Upper lobe of left lung (tissue), 6 donors: ENCODE results near the gene CDKAL1. TPM values are rescaled to one million over a fixed set of nuclear protein-coding genes. Genes with fewer than 3 reads are reported as not detected.
"Not testable (repeated sequence)": the region's sequence is repeated elsewhere in the genome, so short reads cannot be mapped to it uniquely, and the experiment has no call there.

ENCODE experiments used
- ATAC-seq, 2 donors: fragments of 200-7000 bp; cut with Tn5 transposase; one replicate each; pipeline ENCODE4 v1.9.1; 2022; ENCODE audit warnings: mild to moderate bottlenecking in 2 of 2, moderate library complexity in 2 of 2; ENCODE audit not compliant: low FRiP score in 2 of 2
- DNase-seq, 2 donors: peaks; one replicate each; pipeline ENCODE4 v3.0.0-alpha.2; 2019 to 2020
- H3K27ac ChIP-seq, 4 donors: fragments of 200-600 bp; sonication (generic); one replicate each; pipeline ENCODE4 v1.5.1; 2016 to 2019
- H3K27me3 ChIP-seq, 4 donors: fragments of 200-600 bp; sonication (generic); one replicate each; pipeline ENCODE4 v1.5.1; 2017 to 2019
- H3K36me3 ChIP-seq, 4 donors: fragments of 200-600 bp; sonication (generic); one replicate each; pipeline ENCODE4 v1.5.1; 2016 to 2019
- H3K4me1 ChIP-seq, 4 donors: fragments of 200-600 bp; sonication (generic); one replicate each; pipeline ENCODE4 v1.5.1; 2018 to 2019
- H3K4me3 ChIP-seq, 4 donors: fragments of 200-600 bp; sonication (generic); one replicate each; pipeline ENCODE4 v1.5.1; 2017 to 2019; ENCODE audit warnings: mild to moderate bottlenecking in 2 of 4, moderate library complexity in 1 of 4
- H3K9me3 ChIP-seq, 4 donors: fragments of 200-600 bp; sonication (generic); one replicate each; pipeline ENCODE4 v1.5.1; 2018 to 2019
- CTCF ChIP-seq, 6 experiments: fragments of 450-650 bp in 4 of 6; fragments of 200-600 bp in 2 of 6; sonication (generic) in 2 of 6; IDR thresholded peaks; one replicate each; pipeline ENCODE4 v1.5.1; 2016 to 2019; ENCODE audit warnings: antibody characterized with exemption in 6 of 6
- EP300 ChIP-seq, 4 donors: sonication (generic); formaldehyde crosslinking; IDR thresholded peaks; one replicate each; pipeline ENCODE4 v1.5.1; 2017; ENCODE audit warnings: antibody characterized with exemption in 4 of 4, control low read depth in 2 of 4
- POLR2A ChIP-seq, 4 donors: fragments of 450-650 bp; IDR thresholded peaks; one replicate each; pipeline ENCODE4 v1.5.1; 2016 to 2017; ENCODE audit warnings: antibody characterized with exemption in 4 of 4, mild to moderate bottlenecking in 2 of 4
- POLR2AphosphoS5 ChIP-seq, 2 donors: sonication (generic); formaldehyde crosslinking; IDR thresholded peaks; one replicate each; pipeline ENCODE4 v1.5.1; 2017; ENCODE audit warnings: antibody characterized with exemption in 2 of 2
- WGBS, 2 donors: methylation state at CpG; one replicate each; pipeline ENCODE4 v1.1.5; 2017 to 2018; 5-methylcytosine and 5-hydroxymethylcytosine counted together
- total RNA-seq, 6 donors: library from RNA; depleted of rRNA in 4 of 6; stranded (reverse); fragments of >200 nt in 4 of 6; gene quantifications; one replicate each; pipeline versions ENCODE4 v1.1.0 to v1.2.1, GENCODE V29; 2016 to 2021
- donor health status: DM: no; HTN: no; CAD: no; lungs with moderate emphysema.
- donor health status: DM: no; HTN: yes; CAD: no; lungs with severe emphysema.

CDKAL1 gene
- total RNA-seq, 6 donors from 2014 or later: 9.4 to 22.6 (median 13.8) TPM

DNA sequence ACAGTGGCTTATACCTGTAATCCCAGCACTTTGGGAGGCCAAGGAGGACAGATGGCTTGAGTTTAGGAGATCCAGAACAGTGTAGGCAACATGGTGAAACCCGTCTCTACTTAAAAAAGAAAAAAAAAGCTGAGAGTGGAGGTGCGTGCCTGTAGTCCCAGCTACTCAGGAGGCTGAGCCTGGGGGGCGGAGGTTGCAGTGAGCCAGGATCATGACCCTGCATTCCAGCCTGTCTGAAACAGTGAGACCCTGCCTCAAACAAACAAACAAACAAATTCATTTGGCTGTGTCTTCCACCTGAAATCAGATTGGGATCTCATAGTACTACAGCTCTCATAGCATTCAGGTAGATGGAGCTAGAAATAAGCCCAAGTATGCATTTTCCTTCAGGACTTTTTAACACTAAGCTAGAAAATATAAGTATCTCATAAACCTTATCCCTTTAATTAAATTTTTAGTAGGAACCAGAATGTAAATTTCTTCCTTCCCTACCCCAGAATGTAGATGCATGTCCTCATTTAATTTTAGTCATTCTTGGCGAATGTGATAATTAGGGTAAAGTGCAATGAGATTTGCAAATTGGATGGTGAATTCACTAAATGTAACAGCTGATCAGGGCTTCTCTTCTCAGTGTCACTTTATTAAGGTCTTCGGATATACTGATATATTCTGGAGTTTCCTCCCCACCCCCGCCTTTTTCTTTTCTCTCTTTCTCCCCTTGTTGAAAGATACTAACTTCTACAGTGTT is 190.4 kb downstream of the CDKAL1 start:
- no peaks in the 10 kb centered on the region for H3K4me1 ChIP-seq
- H3K9me3 ChIP-seq: no peaks in the 10 kb centered on the region
- no peak for TF ChIP-seq POLR2AphosphoS5 (IDR thresholded peaks at IDR 0.05)
- no peak for TF ChIP-seq EP300 (IDR thresholded peaks at IDR 0.05)
- no peak for TF ChIP-seq POLR2A (IDR thresholded peaks at IDR 0.05)
- TF ChIP-seq CTCF (IDR thresholded peaks at IDR 0.05): no peak
- no peaks in the 10 kb centered on the region for H3K36me3 ChIP-seq
- no peak overlapping the region for H3K27ac ChIP-seq
- no peaks in the 10 kb centered on the region for H3K27me3 ChIP-seq
- ATAC-seq: no peak
- no peak for DNase-seq
- no peak overlapping the region for H3K4me3 ChIP-seq
- WGBS, 2 donors: 89 to 95% methylated on average over 6 of the region's 6 CpGs

DNA sequence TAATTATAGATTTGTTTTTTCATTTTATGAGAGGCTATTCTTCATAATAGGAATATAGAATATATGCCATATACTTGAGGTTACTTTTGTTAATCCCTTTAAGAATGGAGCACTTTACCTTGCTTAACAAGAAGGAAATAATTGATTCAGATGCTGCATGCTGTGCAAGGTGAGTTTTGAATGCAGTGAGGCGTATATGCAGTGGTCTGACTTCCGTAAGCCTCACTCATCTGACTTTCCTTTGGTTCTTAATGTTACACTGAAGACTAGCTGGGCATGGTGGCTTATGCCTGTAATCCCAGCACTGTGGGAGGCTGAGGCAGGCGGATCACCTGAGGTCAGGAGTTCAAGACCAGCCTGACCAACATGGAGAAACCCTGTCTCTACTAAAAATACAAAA is 191.0 kb downstream of the CDKAL1 start:
- not testable (repeated sequence) for H3K9me3 ChIP-seq, H3K4me3 ChIP-seq, H3K36me3 ChIP-seq, H3K4me1 ChIP-seq, ATAC-seq, H3K27me3 ChIP-seq, H3K27ac ChIP-seq, DNase-seq
- 96 to 100% methylated on average over 3 of the region's 3 CpGs for WGBS, 2 donors

GRCh38 chr6:20729086-20729485 is 194.8 kb downstream of the CDKAL1 start:
- ATAC-seq (no peak), DNase-seq (no peak)
- Histone ChIP-seq H3K27ac (no peak overlapping the region), H3K27me3 (no peaks in the 10 kb centered on the region), H3K4me3 (no peak overlapping the region), H3K36me3 (no peaks in the 10 kb centered on the region), H3K4me1 (no peaks in the 10 kb centered on the region), H3K9me3 (no peaks in the 10 kb centered on the region)
- WGBS, 2 donors: 89 to 91% methylated on average over 1 of the region's 1 CpG
- no peak for TF ChIP-seq POLR2A (IDR thresholded peaks at IDR 0.05)
- TF ChIP-seq CTCF (IDR thresholded peaks at IDR 0.05): no peak
- TF ChIP-seq POLR2AphosphoS5 (IDR thresholded peaks at IDR 0.05): no peak
- TF ChIP-seq EP300 (IDR thresholded peaks at IDR 0.05): no peak

GRCh38 chr6:20732362-20732761 is 198.1 kb downstream of the CDKAL1 start:
- H3K27me3 ChIP-seq, H3K27ac ChIP-seq, DNase-seq, H3K36me3 ChIP-seq, H3K4me3 ChIP-seq, ATAC-seq, H3K4me1 ChIP-seq, H3K9me3 ChIP-seq: not testable (repeated sequence)
- 88 to 91% methylated on average over 8 of the region's 8 CpGs for WGBS, 2 donors

DNA sequence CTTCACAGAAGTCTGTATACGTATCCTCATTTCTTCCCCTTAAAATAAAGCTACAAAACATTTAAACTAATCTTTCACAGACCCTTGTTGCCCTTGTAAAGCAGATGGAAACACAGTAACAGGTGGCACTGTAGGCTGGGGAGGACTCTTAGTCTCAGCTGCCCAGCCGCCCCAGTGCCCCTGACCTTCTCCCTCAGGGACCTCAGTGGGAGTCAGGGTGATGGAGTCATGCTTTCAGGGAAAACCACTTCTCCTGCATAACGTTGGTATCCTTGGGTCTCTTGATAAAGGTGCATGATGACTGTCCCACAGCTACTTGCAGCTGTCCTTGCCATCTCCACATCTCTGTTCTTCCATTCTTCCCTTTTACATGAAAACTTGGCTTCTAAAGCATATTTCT is 198.6 kb downstream of the CDKAL1 start:
- Histone ChIP-seq H3K4me1 (no peaks in the 10 kb centered on the region), H3K9me3 (no peaks in the 10 kb centered on the region), H3K27me3 (no peaks in the 10 kb centered on the region), H3K27ac (no peak overlapping the region), H3K36me3 (no peaks in the 10 kb centered on the region), H3K4me3 (no peak overlapping the region)
- TF ChIP-seq EP300 (IDR thresholded peaks at IDR 0.05) (no peak), POLR2A (IDR thresholded peaks at IDR 0.05) (no peak), POLR2AphosphoS5 (IDR thresholded peaks at IDR 0.05) (no peak), CTCF (IDR thresholded peaks at IDR 0.05) (no peak)
- no peak for DNase-seq
- 61 to 64% methylated on average over 3 of the region's 3 CpGs for WGBS, 2 donors
- no peak for ATAC-seq

GRCh38 chr6:20737912-20738311 is 203.7 kb downstream of the CDKAL1 start:
- no peak overlapping the region for H3K27ac ChIP-seq
- 88 to 93% methylated on average over 3 of the region's 3 CpGs for WGBS, 2 donors
- H3K9me3 ChIP-seq: no peaks in the 10 kb centered on the region
- no peaks in the 10 kb centered on the region for H3K27me3 ChIP-seq
- DNase-seq (no peak), ATAC-seq (no peak)
- H3K4me1 ChIP-seq: no peaks in the 10 kb centered on the region
- TF ChIP-seq EP300 (IDR thresholded peaks at IDR 0.05): no peak
- TF ChIP-seq CTCF (IDR thresholded peaks at IDR 0.05): no peak
- no peak for TF ChIP-seq POLR2AphosphoS5 (IDR thresholded peaks at IDR 0.05)
- TF ChIP-seq POLR2A (IDR thresholded peaks at IDR 0.05): no peak
- no peak overlapping the region for H3K4me3 ChIP-seq
- peaks cover 0 to 7% (median 2%) of the 10 kb centered on the region in 4 donors for H3K36me3 ChIP-seq
